ENCODE results near the gene PLCD3. TPM values are rescaled to one million over a fixed set of nuclear protein-coding genes. Genes with fewer than 3 reads are reported as not detected.
A peak's percentile ranks its signal among the peaks of the same experiment; 100 is the strongest.

Gene PLCD3
- total and polyA plus RNA-seq, 2 of the 13 experiments (the other 11 are each of a cell fraction or from before 2014, with no cell fraction given) = 11.3 to 39.1 TPM

GRCh38 chr17:45162025-45162687, 29.8 kb upstream of the PLCD3 start (continued):
- TF ChIP-seq ZNF331 (CRISPR knock-in tag; IDR thresholded peaks at IDR 0.05) = no peak; the same call in 1 of the 2 replicates
- TF ChIP-seq ZZZ3 (CRISPR knock-in tag; IDR thresholded peaks at IDR 0.05; ENCODE audit: borderline replicate concordance) = no peak
- TF ChIP-seq ZNF558 (CRISPR knock-in tag; IDR thresholded peaks at IDR 0.05; ENCODE audit: borderline replicate concordance) = no peak; the same call in 1 of the 2 replicates
- TF ChIP-seq ZNF124 (CRISPR knock-in tag; IDR thresholded peaks at IDR 0.05) = no peak
- TF ChIP-seq RBFOX2 (IDR thresholded peaks at IDR 0.05; ENCODE audit: low read depth, low read length) = no peak
- TF ChIP-seq KDM5B (CRISPR knock-in tag; IDR thresholded peaks at IDR 0.05; ENCODE audit: borderline replicate concordance) = no peak; the same call in 1 of the 2 replicates
- TF ChIP-seq ATF6 (CRISPR knock-in tag; conservative IDR thresholded peaks at IDR 0.05) = no peak; the same call in 1 of the 2 replicates
- 0 out of 2 replicates have a peak, but pooled peaks have one; percentile 3 for TF ChIP-seq KDM3A (CRISPR knock-in tag; IDR thresholded peaks at IDR 0.05; ENCODE audit: low read depth)
- no peak for TF ChIP-seq ZFP37 (CRISPR knock-in tag; IDR thresholded peaks at IDR 0.05; ENCODE audit: borderline replicate concordance)
- TF ChIP-seq KLF13 (CRISPR knock-in tag; IDR thresholded peaks at IDR 0.05) = no peak
- no peak for TF ChIP-seq HCFC1 (IDR thresholded peaks at IDR 0.05; ENCODE audit: low read depth, low read length)
- no peak for TF ChIP-seq NFAT5 (CRISPR knock-in tag; IDR thresholded peaks at IDR 0.05)
- no peak for TF ChIP-seq HNRNPUL1 (IDR thresholded peaks at IDR 0.05; ENCODE audit: low read depth, low read length)
- TF ChIP-seq SNAI1 (CRISPR knock-in tag; IDR thresholded peaks at IDR 0.05; ENCODE audit: borderline replicate concordance) = 0 out of 2 replicates have a peak, but pooled peaks have one; percentile 21
- peak; percentile 51; the same call in 1 of the 2 replicates for TF ChIP-seq TMF1 (CRISPR knock-in tag; IDR thresholded peaks at IDR 0.05; ENCODE audit: low read depth)
- no peak for TF ChIP-seq TRIM24 (CRISPR knock-in tag; IDR thresholded peaks at IDR 0.05)
- TF ChIP-seq IRX3 (CRISPR knock-in tag; IDR thresholded peaks at IDR 0.05; ENCODE audit: borderline replicate concordance, low read depth) = no peak; the same call in 1 of the 2 replicates
- no peak for TF ChIP-seq ZFP82 (CRISPR knock-in tag; IDR thresholded peaks at IDR 0.05; ENCODE audit: borderline replicate concordance)
- TF ChIP-seq ZNF230 (CRISPR knock-in tag; IDR thresholded peaks at IDR 0.05) = no peak
- no peak; the same call in none of the 2 replicates for TF ChIP-seq UBTF (CRISPR knock-in tag; IDR thresholded peaks at IDR 0.05)
